OCI-LY1 (cell line): ENCODE data around the gene IL17RB.

Experiments
- H2AFZ ChIP-seq: fragments of 200-600 bp; sonication (generic), shearing (Covaris generic); 2 replicates; pipeline ENCODE4 v1.6.0; 2014; ENCODE audit warnings: antibody characterized with exemption, mild to moderate bottlenecking, low read length
- H3F3A ChIP-seq: fragments of 200-600 bp; sonication (generic), shearing (Covaris generic); 2 replicates; pipeline ENCODE4 v1.6.0; 2014; ENCODE audit warnings: mild to moderate bottlenecking, antibody characterized with exemption, low read length, moderate library complexity; ENCODE audit not compliant: insufficient read depth
- H3K27ac ChIP-seq: fragments of 200-600 bp; sonication (generic); 2 replicates; pipeline ENCODE4 v1.5.1; 2014; ENCODE audit warnings: low read length, mixed run types, mild to moderate bottlenecking, low read depth; ENCODE audit not compliant: poor library complexity, severe bottlenecking
- H3K27me3 ChIP-seq: fragments of 200-600 bp; sonication (generic); 2 replicates; pipeline ENCODE4 v1.6.0; 2014; ENCODE audit warnings: antibody characterized with exemption, mild to moderate bottlenecking, low read length, moderate library complexity; ENCODE audit not compliant: insufficient read depth
- H3K36me3 ChIP-seq: fragments of 200-600 bp; sonication (generic); 2 replicates; pipeline ENCODE4 v1.6.1; 2014; ENCODE audit warnings: mild to moderate bottlenecking, antibody characterized with exemption, low read length, moderate library complexity, mixed read lengths; ENCODE audit not compliant: insufficient read depth
- H3K4me1 ChIP-seq: fragments of 200-600 bp; sonication (generic); 2 replicates; pipeline ENCODE4 v1.5.1; 2014; ENCODE audit warnings: mild to moderate bottlenecking, low read length, moderate library complexity; ENCODE audit not compliant: insufficient read depth, severe bottlenecking
- H3K4me2 ChIP-seq: fragments of 200-600 bp; sonication (generic), shearing (Covaris generic); 2 replicates; pipeline ENCODE4 v1.6.1; 2014; ENCODE audit warnings: low read length
- H3K4me3 ChIP-seq: fragments of 200-600 bp; sonication (generic); 2 replicates; pipeline ENCODE4 v1.5.1; 2014; ENCODE audit warnings: low read length, low read depth, mild to moderate bottlenecking, mixed read lengths; ENCODE audit not compliant: poor library complexity, severe bottlenecking
- H3K79me2 ChIP-seq: fragments of 200-600 bp; shearing (Covaris generic); 2 replicates; pipeline ENCODE4 v1.6.1; 2016; ENCODE audit warnings: mixed run types, low read length, mixed read lengths; ENCODE audit not compliant: insufficient read depth
- H3K9ac ChIP-seq: fragments of 200-600 bp; sonication (generic), shearing (Covaris generic); 2 replicates; pipeline ENCODE4 v1.6.1; 2014; ENCODE audit warnings: mild to moderate bottlenecking, low read length, mixed read lengths
- H3K9me2 ChIP-seq: fragments of 200-600 bp; sonication (generic), shearing (Covaris generic); 2 replicates; pipeline ENCODE4 v1.6.1; 2014; ENCODE audit warnings: low read depth, mild to moderate bottlenecking, low read length, mixed read lengths
- H3K9me3 ChIP-seq: fragments of 200-600 bp; shearing (Covaris generic); 2 replicates; pipeline ENCODE4 v1.6.1; 2014; ENCODE audit warnings: low read length, mixed read lengths
- H4K20me1 ChIP-seq: fragments of 200-600 bp; sonication (generic), shearing (Covaris generic); 2 replicates; pipeline ENCODE4 v1.6.0; 2016; ENCODE audit warnings: mild to moderate bottlenecking, low read length; ENCODE audit not compliant: insufficient read depth
- CTCF ChIP-seq: fragments of 200-600 bp; sonication (generic), shearing (Covaris generic); IDR thresholded peaks from 2 replicates; pipeline ENCODE4 v1.5.1; 2017; ENCODE audit warnings: mild to moderate bottlenecking, antibody characterized with exemption, low read length, moderate library complexity, mixed read lengths
- EZH2 ChIP-seq: fragments of 200-600 bp; sonication (generic), shearing (Covaris generic); IDR thresholded peaks from 2 replicates; pipeline ENCODE4 v1.8.0; 2017; ENCODE audit warnings: borderline replicate concordance, mixed run types, mild to moderate bottlenecking, antibody characterized with exemption, low read length, moderate library complexity, mixed read lengths

The IL17RB gene

GRCh38 chr3:53865732-53866499, 19.5 kb downstream of the IL17RB start:
- H3K4me1 ChIP-seq = peaks cover 5% of the 10 kb centered on the region
- H3K79me2 ChIP-seq = no peaks in the 10 kb centered on the region
- no peaks in the 10 kb centered on the region for H3K9me3 ChIP-seq
- no peak overlapping the region for H3K9ac ChIP-seq
- H3K4me3 ChIP-seq = no peak overlapping the region
- no peak overlapping the region for H3K27ac ChIP-seq
- H4K20me1 ChIP-seq = no peaks in the 10 kb centered on the region
- no peak overlapping the region for H2AFZ ChIP-seq
- H3K27me3 ChIP-seq = no peaks in the 10 kb centered on the region
- no peaks in the 10 kb centered on the region for H3K9me2 ChIP-seq
- no peaks in the 10 kb centered on the region for H3F3A ChIP-seq
- H3K36me3 ChIP-seq = peaks cover 84% of the 10 kb centered on the region
- H3K4me2 ChIP-seq = no peak overlapping the region
- TF ChIP-seq EZH2 = no peak
- no peak for TF ChIP-seq CTCF

- Histone ChIP-seq H3K9me3 (no peaks in the 10 kb centered on the region), H3F3A (no peaks in the 10 kb centered on the region), H3K4me3 (peak overlapping the region; percentile 70), H4K20me1 (no peaks in the 10 kb centered on the region), H3K9ac (peak overlapping the region; percentile 73), H3K27me3 (no peaks in the 10 kb centered on the region), H3K27ac (no peak overlapping the region), H3K4me2 (peak overlapping the region; percentile 67), H3K36me3 (peaks cover 60% of the 10 kb centered on the region), H3K79me2 (no peaks in the 10 kb centered on the region), H2AFZ (no peak overlapping the region), H3K9me2 (no peaks in the 10 kb centered on the region), H3K4me1 (peaks cover 15% of the 10 kb centered on the region)
- TF ChIP-seq EZH2 (no peak), CTCF (no peak)
Measured at GRCh38 chr3:53880396-53881345, 34.3 kb downstream of the IL17RB start.

GRCh38 chr3:53881691-53882593, 35.6 kb downstream of the IL17RB start, which contains the start of gene ACTR8:
Gene ACTR8, minus strand, starts transcription at chr3:53882152. Its CDS starts 51 bp downstream, at chr3:53882101.
- TF ChIP-seq CTCF (peak; percentile 26; the same call in 1 of the 2 replicates), EZH2 (no peak)
- H2AFZ ChIP-seq = no peak within 1 kb of the TSS
- H3K9me3 ChIP-seq = no peaks in the 10 kb centered on the region
- peak within 1 kb of the TSS; percentile 70 for H3K4me3 ChIP-seq
- no peaks in the 10 kb centered on the region for H3K27me3 ChIP-seq
- H3K4me2 ChIP-seq = peak within 1 kb of the TSS; percentile 67
- peak within 1 kb of the TSS; percentile 64 for H3K27ac ChIP-seq
- H3F3A ChIP-seq = no peaks in the 10 kb centered on the region
- peak within 1 kb of the TSS; percentile 73 for H3K9ac ChIP-seq
- peaks cover 15% of the 10 kb centered on the region for H3K4me1 ChIP-seq
- no peaks in the 10 kb centered on the region for H3K79me2 ChIP-seq
- no peaks in the 10 kb centered on the region for H3K9me2 ChIP-seq
- H3K36me3 ChIP-seq = peaks cover 58% of the 10 kb centered on the region
- no peaks in the 10 kb centered on the region for H4K20me1 ChIP-seq
